Measurements from ENCODE around the gene RAP1GAP. TPM values are rescaled to one million over a fixed set of nuclear protein-coding genes. Genes with fewer than 3 reads are reported as not detected.

Gene RAP1GAP
- total RNA-seq, 4 donors from 2014 or later, result 0.33 to 0.83 (median 0.56) TPM

DNA sequence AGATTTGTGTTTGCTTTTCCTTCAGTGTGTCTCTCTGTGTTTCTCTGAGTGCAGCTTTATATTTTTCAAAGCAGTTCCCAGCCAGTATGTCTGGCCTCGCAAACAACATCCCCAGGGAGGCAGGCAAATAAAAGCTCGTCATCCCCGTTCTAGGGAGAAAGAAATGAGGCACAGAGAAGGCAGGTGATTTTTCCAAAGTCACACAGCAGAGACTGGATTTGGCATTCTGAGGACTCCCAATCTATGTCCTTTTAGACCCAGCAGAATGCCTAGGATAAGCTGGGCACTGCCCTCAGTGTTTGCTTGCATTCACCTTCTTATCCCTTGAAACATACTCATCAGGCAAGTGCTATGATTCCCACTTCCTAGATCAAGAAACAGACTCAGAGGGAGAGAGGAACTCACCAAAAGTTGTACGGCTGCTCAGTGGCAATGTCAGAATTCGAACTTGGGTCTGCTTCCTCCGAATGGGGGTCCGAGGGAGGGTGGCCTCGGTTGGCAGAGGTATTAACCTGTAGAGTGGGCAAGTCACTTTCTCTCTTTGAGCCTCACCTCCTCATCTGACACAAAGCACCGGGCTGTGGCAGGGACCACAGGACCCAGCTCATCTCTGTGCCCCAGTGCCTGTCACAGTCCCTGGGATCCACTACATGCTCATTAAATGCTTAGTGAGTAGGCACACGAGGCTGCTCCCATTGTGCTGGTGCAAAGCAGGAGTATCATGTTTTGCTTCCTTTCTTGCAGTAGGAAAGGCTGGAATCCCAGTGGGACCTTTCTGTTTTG is 4.2 kb downstream of the RAP1GAP start:
- intact Hi-C loops (cut with DNase I), result no loop called here
- no peak for DNase-seq (ENCODE audit: extremely low spot score)
- 73% methylated on average over 9 of the region's 10 CpGs for WGBS
- TF ChIP-seq POLR2AphosphoS5 (IDR thresholded peaks at IDR 0.05) (no peak), EP300 (IDR thresholded peaks at IDR 0.05) (no peak), POLR2A (IDR thresholded peaks at IDR 0.05; ENCODE audit: low read depth) (no peak)
- TF ChIP-seq, protein P1, sequence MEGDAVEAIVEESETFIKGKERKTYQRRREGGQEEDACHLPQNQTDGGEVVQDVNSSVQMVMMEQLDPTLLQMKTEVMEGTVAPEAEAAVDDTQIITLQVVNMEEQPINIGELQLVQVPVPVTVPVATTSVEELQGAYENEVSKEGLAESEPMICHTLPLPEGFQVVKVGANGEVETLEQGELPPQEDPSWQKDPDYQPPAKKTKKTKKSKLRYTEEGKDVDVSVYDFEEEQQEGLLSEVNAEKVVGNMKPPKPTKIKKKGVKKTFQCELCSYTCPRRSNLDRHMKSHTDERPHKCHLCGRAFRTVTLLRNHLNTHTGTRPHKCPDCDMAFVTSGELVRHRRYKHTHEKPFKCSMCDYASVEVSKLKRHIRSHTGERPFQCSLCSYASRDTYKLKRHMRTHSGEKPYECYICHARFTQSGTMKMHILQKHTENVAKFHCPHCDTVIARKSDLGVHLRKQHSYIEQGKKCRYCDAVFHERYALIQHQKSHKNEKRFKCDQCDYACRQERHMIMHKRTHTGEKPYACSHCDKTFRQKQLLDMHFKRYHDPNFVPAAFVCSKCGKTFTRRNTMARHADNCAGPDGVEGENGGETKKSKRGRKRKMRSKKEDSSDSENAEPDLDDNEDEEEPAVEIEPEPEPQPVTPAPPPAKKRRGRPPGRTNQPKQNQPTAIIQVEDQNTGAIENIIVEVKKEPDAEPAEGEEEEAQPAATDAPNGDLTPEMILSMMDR (IDR thresholded peaks at IDR 0.05), result no peak
- Histone ChIP-seq H3K9me3 (no peaks in the 10 kb centered on the region), H3K27me3 (peaks cover 9 to 98% (median 33%) of the 10 kb centered on the region in 4 donors), H3K36me3 (no peaks in the 10 kb centered on the region), H3K27ac (replicated peaks in 1 of 4) (no peak overlapping the region), H3K4me1 (peaks cover 18 to 23% (median 20%) of the 10 kb centered on the region in 4 donors), H3K4me3 (no peak overlapping the region)

- DNase-seq (ENCODE audit: extremely low spot score), result no peak
- no peak overlapping the region for H3K27ac ChIP-seq (replicated peaks in 1 of 4)
- H3K36me3 ChIP-seq, result no peaks in the 10 kb centered on the region
- no peak for TF ChIP-seq EP300 (IDR thresholded peaks at IDR 0.05)
- TF ChIP-seq, protein P1 (IDR thresholded peaks at IDR 0.05), result no peak
- TF ChIP-seq POLR2AphosphoS5 (IDR thresholded peaks at IDR 0.05), result no peak
- TF ChIP-seq POLR2A (IDR thresholded peaks at IDR 0.05; ENCODE audit: low read depth), result no peak
- H3K27me3 ChIP-seq, result peaks cover 8 to 98% (median 30%) of the 10 kb centered on the region in 4 donors
- peaks cover 15 to 18% (median 17%) of the 10 kb centered on the region in 4 donors for H3K4me1 ChIP-seq
- no peaks in the 10 kb centered on the region for H3K9me3 ChIP-seq
- H3K4me3 ChIP-seq, result no peak overlapping the region
- 66% methylated on average over 16 of the region's 16 CpGs for WGBS
- intact Hi-C loops (cut with DNase I), result no loop called here
These were observed 5.0 kb downstream of the RAP1GAP start for GRCh38 chr1:21663951-21664805.

DNA sequence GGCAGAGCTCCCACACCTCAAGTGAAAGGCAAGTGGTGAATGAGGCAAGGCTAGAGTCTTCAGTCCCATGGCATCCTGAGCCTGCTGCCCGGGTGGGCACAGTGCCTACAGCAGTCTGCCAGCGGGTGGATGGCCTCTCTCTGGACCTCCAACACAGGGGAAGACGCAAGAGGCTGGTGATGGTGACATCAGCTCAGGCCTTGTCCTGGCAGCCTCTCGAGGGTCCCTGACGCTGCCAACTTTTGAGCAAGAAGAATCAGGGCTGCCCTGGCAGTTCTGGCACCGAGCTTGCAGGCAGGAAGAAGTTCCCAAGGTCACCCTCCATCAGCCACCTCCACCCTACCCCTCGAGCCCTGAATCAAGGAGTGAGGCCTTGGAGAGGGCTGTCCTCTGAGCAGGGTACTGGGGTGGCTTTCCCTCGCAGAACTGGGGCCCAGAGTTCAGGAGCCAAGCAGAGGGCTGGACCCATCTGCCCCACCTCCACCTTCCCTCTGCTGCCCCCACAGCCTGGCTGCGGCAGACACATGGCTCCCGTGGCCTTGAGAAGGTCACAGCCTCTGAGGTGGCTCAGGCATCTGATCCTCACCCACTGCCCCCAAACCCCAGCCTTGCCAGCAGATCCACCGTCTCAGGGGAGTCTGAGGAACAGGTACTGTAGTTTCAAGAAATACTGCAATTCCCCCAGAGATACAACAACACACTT is 5.8 kb downstream of the RAP1GAP start:
- Histone ChIP-seq H3K27ac (replicated peaks in 1 of 4) (no peak overlapping the region), H3K27me3 (peaks cover under 1 to 95% (median 22%) of the 10 kb centered on the region in 4 donors)
- intact Hi-C loops (cut with DNase I), result no loop called here

More for the DNA sequence above, 5.8 kb downstream of the RAP1GAP start:
- WGBS, result 60% methylated on average over 3 of the region's 11 CpGs
- no peak for TF ChIP-seq EP300 (IDR thresholded peaks at IDR 0.05)
- TF ChIP-seq POLR2A (IDR thresholded peaks at IDR 0.05; ENCODE audit: low read depth), result no peak
- TF ChIP-seq, protein P1 (IDR thresholded peaks at IDR 0.05), result no peak
- TF ChIP-seq POLR2AphosphoS5 (IDR thresholded peaks at IDR 0.05), result no peak
- Histone ChIP-seq H3K9me3 (no peaks in the 10 kb centered on the region), H3K4me1 (peaks cover 9 to 14% (median 10%) of the 10 kb centered on the region in 4 donors), H3K36me3 (no peaks in the 10 kb centered on the region), H3K4me3 (no peak overlapping the region)
- DNase-seq (ENCODE audit: extremely low spot score), result no peak

Measured in esophagus muscularis mucosa (tissue), 4 donors.